ENCODE measurements around the gene GALNT16. TPM values are rescaled to one million over a fixed set of nuclear protein-coding genes. Genes with fewer than 3 reads are reported as not detected.
"Not testable (repeated sequence)": the region's sequence is repeated elsewhere in the genome, so short reads cannot be mapped to it uniquely, and the experiment has no call there.

The GALNT16 gene
- total RNA-seq, 4 donors from 2014 or later: 3.7 to 16.2 (median 6.7) TPM

GRCh38 chr14:69375182-69375581, 115.2 kb downstream of the GALNT16 start:
- H3K4me3 ChIP-seq: no peak overlapping the region
- 43 to 91% methylated on average over 3 of the region's 3 CpGs for WGBS, 2 donors (ENCODE audit: low coverage in 1 of 2)
- no peaks in the 10 kb centered on the region for H3K4me1 ChIP-seq
- ATAC-seq: no peak
- H3K36me3 ChIP-seq: peaks cover 0 to 53% of the 10 kb centered on the region in 2 donors
- H3K27me3 ChIP-seq: no peaks in the 10 kb centered on the region
- TF ChIP-seq POLR2A (IDR thresholded peaks at IDR 0.05) (no peak), POLR2AphosphoS5 (IDR thresholded peaks at IDR 0.05) (no peak), CTCF (IDR thresholded peaks at IDR 0.05) (no peak), EP300 (IDR thresholded peaks at IDR 0.05) (no peak)
- H3K27ac ChIP-seq: no peak overlapping the region
- H3K9me3 ChIP-seq: no peaks in the 10 kb centered on the region

- Histone ChIP-seq H3K4me1 (no peaks in the 10 kb centered on the region), H3K27me3 (no peaks in the 10 kb centered on the region), H3K27ac (no peak overlapping the region), H3K4me3 (no peak overlapping the region), H3K36me3 (peaks cover 0 to 56% of the 10 kb centered on the region in 2 donors), H3K9me3 (no peaks in the 10 kb centered on the region)
- no peak for ATAC-seq
- 77 to 100% methylated on average over 4 to 5 of the region's 5 CpGs for WGBS, 2 donors (ENCODE audit: low coverage in 1 of 2)
- TF ChIP-seq POLR2AphosphoS5 (IDR thresholded peaks at IDR 0.05) (no peak), POLR2A (IDR thresholded peaks at IDR 0.05) (no peak), CTCF (IDR thresholded peaks at IDR 0.05) (no peak), EP300 (IDR thresholded peaks at IDR 0.05) (no peak)
Observed at GRCh38 chr14:69375722-69376121, 115.8 kb downstream of the GALNT16 start.

GRCh38 chr14:69376439-69376838, 116.5 kb downstream of the GALNT16 start:
- Histone ChIP-seq H3K36me3 (peaks cover 0 to 62% of the 10 kb centered on the region in 2 donors), H3K4me1 (peaks cover 0 to 6% (median 0%) of the 10 kb centered on the region in 3 donors), H3K4me3 (no peak overlapping the region), H3K27ac (no peak overlapping the region), H3K9me3 (no peaks in the 10 kb centered on the region), H3K27me3 (no peaks in the 10 kb centered on the region)
- peak; percentile 34 for ATAC-seq
- no peak for TF ChIP-seq POLR2A (IDR thresholded peaks at IDR 0.05)
- no peak for TF ChIP-seq POLR2AphosphoS5 (IDR thresholded peaks at IDR 0.05)
- TF ChIP-seq CTCF (IDR thresholded peaks at IDR 0.05): no peak
- no peak for TF ChIP-seq EP300 (IDR thresholded peaks at IDR 0.05)

- Histone ChIP-seq H3K27ac (no peak overlapping the region), H3K9me3 (no peaks in the 10 kb centered on the region), H3K27me3 (no peaks in the 10 kb centered on the region), H3K4me1 (peaks cover 0 to 10% (median 0%) of the 10 kb centered on the region in 3 donors), H3K36me3 (peaks cover 0 to 69% of the 10 kb centered on the region in 2 donors), H3K4me3 (no peak overlapping the region)
- TF ChIP-seq POLR2A (IDR thresholded peaks at IDR 0.05) (no peak), POLR2AphosphoS5 (IDR thresholded peaks at IDR 0.05) (no peak), EP300 (IDR thresholded peaks at IDR 0.05) (no peak), CTCF (IDR thresholded peaks at IDR 0.05) (no peak)
- 94 to 100% methylated on average over 2 of the region's 2 CpGs for WGBS, 2 donors (ENCODE audit: low coverage in 1 of 2)
- ATAC-seq: no peak
Observed at GRCh38 chr14:69378274-69378673, 118.3 kb downstream of the GALNT16 start.

- no peak for ATAC-seq
- H3K27me3 ChIP-seq: no peaks in the 10 kb centered on the region
- peaks cover 0 to 72% of the 10 kb centered on the region in 2 donors for H3K36me3 ChIP-seq
- peaks cover 0 to 37% (median 0%) of the 10 kb centered on the region in 3 donors for H3K4me1 ChIP-seq
- H3K4me3 ChIP-seq: no peak overlapping the region
- TF ChIP-seq CTCF (IDR thresholded peaks at IDR 0.05): no peak
- no peak for TF ChIP-seq EP300 (IDR thresholded peaks at IDR 0.05)
- TF ChIP-seq POLR2A (IDR thresholded peaks at IDR 0.05): no peak
- no peak for TF ChIP-seq POLR2AphosphoS5 (IDR thresholded peaks at IDR 0.05)
- WGBS, 2 donors (ENCODE audit: low coverage in 1 of 2): 93 to 94% methylated on average over 3 of the region's 3 CpGs
- H3K9me3 ChIP-seq: no peaks in the 10 kb centered on the region
- no peak overlapping the region for H3K27ac ChIP-seq
Observed at GRCh38 chr14:69387311-69387710, 127.4 kb downstream of the GALNT16 start.

- peaks cover 0 to 87% of the 10 kb centered on the region in 2 donors for H3K36me3 ChIP-seq
- 71 to 72% methylated on average over 3 to 5 of the region's 8 CpGs for WGBS, 2 donors (ENCODE audit: low coverage in 1 of 2)
- peak overlapping the region in 2 of 4 donors; percentile 14 to 56 for H3K27ac ChIP-seq
- H3K27me3 ChIP-seq, H3K9me3 ChIP-seq, ATAC-seq, H3K4me3 ChIP-seq: not testable (repeated sequence)
- peaks cover 0 to 74% (median 0%) of the 10 kb centered on the region in 3 donors for H3K4me1 ChIP-seq
Observed at GRCh38 chr14:69391400-69391799, 131.4 kb downstream of the GALNT16 start.
